GM12873 (cell line): ENCODE measurements around the gene KAZN.

Source experiments
- TF ChIP-seq, protein P1 (sequence below): IDR thresholded peaks from 2 replicates; pipeline ENCODE4 v1.5.1; 2012; ENCODE audit warnings: low read depth, mild to moderate bottlenecking, moderate library complexity, low read length, control low read depth; ENCODE audit not compliant: insufficient read depth; ENCODE audit errors: missing control alignments

KAZN gene

GRCh38 chr1:14791654-14792053 lies 193.2 kb downstream of the KAZN start:
- TF ChIP-seq, protein P1, sequence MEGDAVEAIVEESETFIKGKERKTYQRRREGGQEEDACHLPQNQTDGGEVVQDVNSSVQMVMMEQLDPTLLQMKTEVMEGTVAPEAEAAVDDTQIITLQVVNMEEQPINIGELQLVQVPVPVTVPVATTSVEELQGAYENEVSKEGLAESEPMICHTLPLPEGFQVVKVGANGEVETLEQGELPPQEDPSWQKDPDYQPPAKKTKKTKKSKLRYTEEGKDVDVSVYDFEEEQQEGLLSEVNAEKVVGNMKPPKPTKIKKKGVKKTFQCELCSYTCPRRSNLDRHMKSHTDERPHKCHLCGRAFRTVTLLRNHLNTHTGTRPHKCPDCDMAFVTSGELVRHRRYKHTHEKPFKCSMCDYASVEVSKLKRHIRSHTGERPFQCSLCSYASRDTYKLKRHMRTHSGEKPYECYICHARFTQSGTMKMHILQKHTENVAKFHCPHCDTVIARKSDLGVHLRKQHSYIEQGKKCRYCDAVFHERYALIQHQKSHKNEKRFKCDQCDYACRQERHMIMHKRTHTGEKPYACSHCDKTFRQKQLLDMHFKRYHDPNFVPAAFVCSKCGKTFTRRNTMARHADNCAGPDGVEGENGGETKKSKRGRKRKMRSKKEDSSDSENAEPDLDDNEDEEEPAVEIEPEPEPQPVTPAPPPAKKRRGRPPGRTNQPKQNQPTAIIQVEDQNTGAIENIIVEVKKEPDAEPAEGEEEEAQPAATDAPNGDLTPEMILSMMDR, result no peak

- TF ChIP-seq, protein P1, result no peak
These were observed 195.8 kb downstream of the KAZN start for GRCh38 chr1:14794136-14794768.

- TF ChIP-seq, protein P1, result no peak
These were observed 196.4 kb downstream of the KAZN start for GRCh38 chr1:14794906-14795305.

GRCh38 chr1:14795589-14795988 lies 197.1 kb downstream of the KAZN start:
- TF ChIP-seq, protein P1, result no peak

GRCh38 chr1:14800014-14800413 lies 201.5 kb downstream of the KAZN start:
- TF ChIP-seq, protein P1, result no peak

- TF ChIP-seq, protein P1, result no peak
These were observed 202.1 kb downstream of the KAZN start for GRCh38 chr1:14800500-14801076.

GRCh38 chr1:14803002-14803789 lies 204.7 kb downstream of the KAZN start:
- TF ChIP-seq, protein P1, result no peak
